HepG2 (cell line): ENCODE data around the gene DAPK1. TPM values are rescaled to one million over a fixed set of nuclear protein-coding genes. Genes with fewer than 3 reads are reported as not detected.

Experiments
- ATF1 ChIP-seq: IDR thresholded peaks from 2 replicates; pipeline ENCODE4 v1.6.1; 2016; ENCODE audit warnings: mild to moderate bottlenecking, control low read depth
- KIAA2018 ChIP-seq: sonication (generic); formaldehyde crosslinking; IDR thresholded peaks from 2 replicates; pipeline ENCODE4 v1.5.0; 2020; ENCODE audit warnings: mild to moderate bottlenecking, missing genetic modification reagents, borderline replicate concordance
- NFATC3 ChIP-seq: sonication (generic); formaldehyde crosslinking; IDR thresholded peaks from 2 replicates; pipeline ENCODE4 v1.5.1; 2020; ENCODE audit warnings: mild to moderate bottlenecking, missing genetic modification reagents
- RFXANK ChIP-seq: IDR thresholded peaks from 2 replicates; pipeline ENCODE4 v1.6.1; 2016
- TBL1XR1 ChIP-seq: fragments of 150-350 bp; IDR thresholded peaks from 2 replicates; pipeline ENCODE4 v1.6.1; 2014; ENCODE audit warnings: borderline replicate concordance, low read length; ENCODE audit not compliant: partially characterized antibody
- ZBTB40 ChIP-seq, 2 experiments: fragments of 450-650 bp in 1 of 2; sonication (generic) in 1 of 2; formaldehyde crosslinking in 1 of 2; IDR thresholded peaks; 2 replicates each; pipeline versions ENCODE4 v1.6.1 to v1.8.0; 2016 to 2022; ENCODE audit warnings: antibody characterized with exemption in 1 of 2, mild to moderate bottlenecking in 1 of 2, missing genetic modification reagents in 1 of 2
- ZNF12 ChIP-seq: sonication (generic); formaldehyde crosslinking; IDR thresholded peaks from 2 replicates; pipeline ENCODE4 v1.5.0; 2020; ENCODE audit warnings: missing genetic modification reagents
- polyA plus RNA-seq, 8 experiments: library from polyadenylated mRNA; depleted of rRNA in 3 of 8; stranded (reverse) in 7 of 8; unstranded in 1 of 8; fragments of >200 nt; fragmentation: Illumina TruSeq in 4 of 8; extraction: Trizol in 4 of 8; gene quantifications; 2 replicates each; pipeline versions ENCODE4 v1.2.1 to v1.2.3, GENCODE V29; 2011 to 2016; ENCODE audit warnings: low read depth in 4 of 8, missing spikeins in 1 of 8, mixed read lengths in 1 of 8; ENCODE audit not compliant: insufficient read depth in 1 of 8
- total RNA-seq, 5 experiments: library from RNA; depleted of rRNA; stranded (reverse); fragments of >200 nt; fragmentation: Illumina TruSeq; extraction: Trizol; gene quantifications; 2 replicates each; pipeline ENCODE4 v1.2.3, GENCODE V29; 2016; ENCODE audit warnings: low read depth in 1 of 5

Gene DAPK1
- total and polyA plus RNA-seq, 2 of the 13 experiments (the other 11 are each of a cell fraction or from before 2014, with no cell fraction given), result 35.7 to 35.9 TPM

- TF ChIP-seq ZBTB40 (IDR thresholded peaks at IDR 0.05), result peak; percentile 38; the same call in 1 of the 2 replicates
- TF ChIP-seq ZBTB40 (CRISPR knock-in tag; IDR thresholded peaks at IDR 0.05), result 0 out of 2 replicates have a peak, but pooled peaks have one; percentile 28
- TF ChIP-seq NFATC3 (CRISPR knock-in tag), result no peak
- no peak for TF ChIP-seq KIAA2018
- TF ChIP-seq TBL1XR1, result no peak
- TF ChIP-seq ATF1, result no peak
- no peak for TF ChIP-seq RFXANK (CRISPR knock-in tag)
- peak; percentile 92 for TF ChIP-seq ZNF12
Measured at GRCh38 chr9:87714819-87715218, 217.2 kb downstream of the DAPK1 start (continued).
